HG03159 (cell line): ENCODE data around the gene PRKX.
"Not testable (repeated sequence)": the region's sequence is repeated elsewhere in the genome, so short reads cannot be mapped to it uniquely, and the experiment has no call there.

ENCODE experiments used
- ATAC-seq: cut with Tn5 transposase; IDR thresholded peaks from one replicate; pipeline ENCODE4 v1.9.1; 2021; ENCODE audit warnings: mild to moderate bottlenecking, moderate library complexity; ENCODE audit not compliant: unreplicated experiment

Gene PRKX

DNA sequence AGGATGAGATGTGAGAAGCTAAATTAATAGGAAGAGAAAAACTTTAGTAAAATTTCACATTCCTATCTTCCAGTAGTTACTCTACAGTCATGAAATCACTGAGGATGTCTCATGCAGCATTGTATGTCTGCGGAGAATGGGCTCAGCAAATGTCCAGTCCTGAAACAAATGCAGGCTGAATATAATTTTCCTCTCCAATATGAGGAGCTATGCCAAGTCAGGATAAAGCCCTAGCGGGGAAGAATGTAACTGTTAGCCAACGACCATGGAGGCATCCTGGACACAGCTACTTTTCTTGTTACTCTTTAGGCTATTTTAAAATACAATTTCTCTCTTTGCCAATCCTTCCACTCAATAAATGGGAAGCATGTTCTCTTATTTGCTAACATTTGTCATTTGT lies 127.7 kb downstream of the PRKX start:
- no peak for ATAC-seq

DNA sequence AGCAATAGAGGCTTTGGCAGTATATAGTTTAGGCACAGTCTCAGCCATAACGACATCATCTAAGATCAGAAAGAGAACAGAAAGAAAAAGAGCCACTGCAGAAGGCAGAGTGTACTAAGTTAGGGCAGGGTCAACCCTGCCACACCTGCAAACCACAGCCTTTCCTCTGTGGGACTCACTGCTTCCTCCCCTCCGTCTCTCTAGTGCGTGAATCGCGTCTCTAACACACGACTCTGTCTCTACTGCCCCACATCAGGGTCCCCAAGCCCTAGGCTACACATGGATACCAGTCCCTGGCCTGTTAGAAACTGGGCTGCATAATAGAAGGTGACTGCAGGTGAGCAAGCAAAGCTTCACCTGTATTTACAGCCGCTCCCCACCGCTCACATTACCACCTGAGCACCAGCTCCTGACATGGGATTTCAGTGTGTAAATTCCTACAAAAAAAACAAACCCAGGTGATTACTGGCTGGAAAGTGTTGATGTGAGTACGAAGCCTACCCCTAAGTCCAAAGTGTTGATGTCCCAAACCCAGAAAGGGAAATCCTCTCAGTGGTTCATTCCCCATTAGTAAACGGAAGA lies 128.9 kb downstream of the PRKX start:
- no peak for ATAC-seq

DNA sequence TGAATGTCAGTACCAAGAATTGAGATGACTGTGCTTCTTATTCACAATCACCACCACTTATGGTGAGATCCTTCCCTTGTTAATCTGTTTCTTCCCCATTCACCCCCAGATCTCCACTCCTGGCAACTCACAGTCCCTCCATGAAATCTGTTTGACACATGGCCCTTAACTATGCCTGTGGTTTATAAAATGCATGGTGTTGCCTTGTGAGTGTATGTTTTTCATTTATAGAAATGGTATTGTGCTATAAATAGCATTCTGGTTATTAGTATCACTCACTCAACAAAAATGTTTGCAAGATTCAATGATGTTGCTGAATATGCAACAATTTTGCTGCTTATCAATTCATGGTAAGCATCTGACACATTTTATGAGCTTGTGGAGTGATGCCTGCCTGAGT lies 131.0 kb downstream of the PRKX start:
- no peak for ATAC-seq

- ATAC-seq, result no peak
Measured at GRCh38 chrX:3581609-3582108, 131.8 kb downstream of the PRKX start.

- no peak for ATAC-seq
Measured at GRCh38 chrX:3577551-3577950, 135.9 kb downstream of the PRKX start.

DNA sequence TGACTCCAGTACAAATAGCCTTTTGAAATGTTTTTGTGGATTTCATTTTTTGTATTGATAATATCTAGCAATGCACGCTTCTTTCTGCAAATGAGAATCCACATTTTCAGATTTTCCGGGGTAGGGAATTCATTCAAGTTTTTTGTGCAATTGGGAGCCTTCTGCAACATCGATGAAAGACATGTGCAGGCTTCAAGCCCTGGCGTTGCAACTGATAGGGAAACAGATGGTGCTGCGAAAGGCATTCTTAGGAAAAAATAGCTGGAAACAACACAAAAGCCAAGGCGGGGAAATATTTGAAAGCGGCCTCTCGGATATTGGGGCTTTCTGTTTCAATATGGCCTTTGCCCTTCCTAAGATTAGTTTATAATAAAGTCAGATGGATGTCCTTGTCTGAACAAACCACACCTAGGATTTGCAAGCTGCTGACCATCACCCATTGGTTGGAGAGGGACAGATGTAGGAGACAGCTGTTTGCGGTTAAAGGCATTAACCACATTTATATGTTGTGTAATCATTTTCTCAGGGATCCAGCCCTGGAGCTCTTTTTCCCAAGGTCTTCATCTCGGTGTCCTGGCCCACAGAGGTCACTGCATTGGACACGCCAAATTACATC lies 136.5 kb downstream of the PRKX start:
- no peak for ATAC-seq

DNA sequence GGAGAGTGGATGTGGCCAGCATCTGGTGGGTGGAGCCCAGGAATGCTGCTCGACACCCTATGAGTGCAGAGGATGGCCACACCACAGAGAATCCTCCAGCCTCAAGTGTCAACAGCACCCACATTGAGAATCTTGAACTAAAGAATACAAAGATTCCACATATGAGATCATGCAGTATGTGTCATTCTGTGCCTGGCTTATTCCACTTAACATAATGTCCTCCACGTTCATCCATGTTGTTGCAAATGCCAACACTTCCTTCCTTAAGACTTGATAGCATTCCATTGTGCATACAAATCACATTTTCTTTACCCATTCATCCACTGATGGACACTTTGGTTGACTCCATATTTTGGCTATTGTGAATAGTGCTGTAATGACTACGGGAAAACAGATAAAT lies 145.8 kb downstream of the PRKX start:
- no peak for ATAC-seq

DNA sequence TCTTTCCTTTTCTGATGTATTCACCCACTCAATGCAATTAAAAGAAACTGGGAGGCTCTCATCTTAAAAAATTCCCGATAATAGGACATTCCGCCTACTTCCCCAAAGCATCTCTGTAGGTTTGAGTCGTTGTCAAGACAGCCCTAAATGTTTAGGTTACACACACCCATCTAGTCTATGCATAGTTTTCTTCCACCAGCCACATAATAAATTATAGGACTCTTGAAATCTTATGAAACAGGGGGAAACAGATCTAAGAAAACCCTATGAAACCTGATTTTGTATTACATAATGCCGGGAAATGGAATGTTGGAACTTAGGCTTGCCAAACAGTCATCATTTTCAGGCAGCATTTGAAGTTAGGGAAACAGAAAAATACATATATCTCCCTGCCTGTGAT lies 150.0 kb downstream of the PRKX start:
- ATAC-seq, result no peak

DNA sequence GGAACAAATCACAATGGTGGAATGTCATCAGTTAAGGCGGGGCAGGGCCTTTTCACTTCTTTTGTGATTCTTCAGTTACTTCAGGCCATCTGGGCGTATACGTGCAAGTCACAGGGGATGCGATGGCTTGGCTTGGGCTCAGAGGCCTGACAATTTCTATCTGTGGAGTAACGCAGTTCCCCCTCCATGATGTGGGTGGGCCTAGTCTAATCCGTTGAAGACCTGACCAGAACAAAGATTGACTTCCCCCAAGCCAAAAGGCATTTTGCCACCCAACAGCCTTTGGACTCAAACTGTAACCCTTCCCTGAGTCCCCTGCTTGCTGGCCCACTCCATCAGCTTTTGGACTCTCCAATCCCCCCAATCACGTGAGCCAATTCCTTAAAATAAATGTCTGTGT lies 153.4 kb downstream of the PRKX start:
- ATAC-seq, result not testable (repeated sequence)
